SK-N-MC (cell line): ENCODE data around the gene HOXA3.

ENCODE experiments used
- EZH2 ChIP-seq: fragments of 200-600 bp; sonication (generic); IDR thresholded peaks from one replicate; pipeline ENCODE4 v1.6.1; 2017; ENCODE audit warnings: antibody characterized with exemption
- FOXP2 ChIP-seq: optimal IDR thresholded peaks from 2 replicates; pipeline ENCODE3; 2011; ENCODE audit warnings: mild to moderate bottlenecking, moderate library complexity; ENCODE audit not compliant: insufficient read depth; ENCODE audit errors: extremely low read length, control extremely low read depth
- POLR2AphosphoS5 ChIP-seq: IDR thresholded peaks from 2 replicates; pipeline ENCODE4 v1.6.1; 2012; ENCODE audit warnings: mild to moderate bottlenecking, low read depth, low read length, borderline replicate concordance

DNA sequence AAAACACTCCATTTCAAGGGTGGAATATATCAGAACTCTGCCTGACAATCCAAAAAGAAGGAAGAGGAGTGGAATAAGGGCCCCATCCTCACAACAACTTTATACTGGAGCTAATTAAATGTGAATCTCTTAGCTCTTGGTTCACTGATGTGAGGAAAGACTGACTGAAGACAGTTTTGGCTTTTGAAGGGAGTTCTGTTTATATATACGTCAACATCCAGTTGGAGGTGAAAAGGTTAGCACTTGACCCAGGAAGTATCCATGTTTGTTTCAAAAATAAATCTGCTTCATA, 59.6 kb downstream of the HOXA3 start:
- TF ChIP-seq EZH2: no peak
- no peak for TF ChIP-seq POLR2AphosphoS5
- no peak for TF ChIP-seq FOXP2
